ENCODE measurements around the gene ABHD12B.
"Not testable (repeated sequence)": the region's sequence is repeated elsewhere in the genome, so short reads cannot be mapped to it uniquely, and the experiment has no call there.

The ABHD12B gene

DNA sequence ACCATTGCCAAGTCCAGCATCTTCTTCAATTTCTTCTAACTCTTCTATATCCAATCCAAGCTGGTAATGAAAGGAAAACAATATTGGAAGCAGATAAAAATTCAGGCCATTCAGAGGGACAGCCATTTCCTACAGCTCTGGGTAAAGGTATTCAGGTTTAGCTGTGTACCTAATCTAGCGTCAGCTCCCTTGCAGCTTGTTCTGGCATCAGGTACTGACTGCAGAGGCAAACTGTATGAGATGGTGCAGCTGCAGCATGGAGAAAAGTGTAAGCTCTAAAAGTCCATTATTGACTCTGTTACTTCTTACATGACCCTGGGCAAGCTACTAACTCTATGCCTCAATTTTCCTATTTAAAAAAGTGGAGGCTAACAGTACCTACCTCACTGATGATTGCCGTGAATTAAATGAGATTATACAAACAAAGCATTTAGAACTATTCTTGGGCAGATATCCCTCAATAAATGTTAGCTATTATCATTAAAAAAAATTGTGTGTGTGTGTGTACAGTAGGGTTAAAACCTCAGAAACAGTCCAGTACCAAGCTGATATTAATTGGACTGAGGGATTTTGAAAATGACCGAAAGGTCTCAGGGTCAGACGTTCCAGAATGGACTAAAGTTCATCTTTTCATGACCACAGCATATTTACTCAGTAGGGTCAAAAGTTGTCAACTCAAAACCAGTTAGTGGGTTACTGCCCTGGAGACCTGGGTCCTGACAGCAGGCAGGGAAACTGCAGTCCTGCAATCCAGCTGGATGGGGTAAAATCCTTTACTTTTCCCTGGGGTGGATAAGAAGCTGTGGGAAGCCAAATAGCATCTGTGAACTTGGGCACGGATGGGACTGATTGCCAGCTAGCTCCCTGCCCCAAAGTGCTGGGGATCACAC, 63.5 kb downstream of the ABHD12B start:
- DNase-seq: no peak

DNA sequence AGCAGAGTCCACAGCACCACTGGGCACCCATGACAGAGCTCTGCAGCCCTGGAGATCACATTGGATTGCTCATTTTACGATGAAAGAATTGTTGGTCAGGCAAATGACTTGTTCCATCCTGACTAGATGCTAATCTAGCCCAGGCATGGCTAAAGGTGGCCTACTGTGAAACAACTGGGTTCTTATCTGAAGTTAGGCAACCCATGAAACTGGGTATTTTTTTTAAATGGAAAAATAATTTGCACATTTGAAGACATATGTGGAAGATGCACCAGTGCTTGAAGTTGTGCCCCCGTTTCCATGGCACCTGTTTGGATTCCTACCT, 64.1 kb downstream of the ABHD12B start:
- no peak for DNase-seq

DNA sequence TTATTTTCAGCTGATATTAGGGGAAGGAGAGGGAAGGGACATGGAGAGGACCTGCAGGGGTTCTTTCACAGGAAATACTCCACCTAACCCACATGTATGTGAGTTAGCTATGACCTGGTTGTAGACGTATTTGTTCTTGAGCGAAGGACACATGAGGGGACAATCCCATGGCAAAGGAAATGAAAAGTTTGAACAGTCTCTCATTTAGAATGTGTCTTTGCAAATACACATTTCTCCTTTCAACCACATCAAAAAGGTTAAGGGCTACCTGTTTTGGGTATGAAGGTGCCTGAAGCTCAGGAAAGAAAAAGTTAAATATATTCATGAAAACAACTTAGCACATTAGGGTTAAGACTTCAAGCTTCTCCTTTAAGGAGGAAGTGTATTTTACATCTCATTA, 65.0 kb downstream of the ABHD12B start:
- DNase-seq: no peak

DNA sequence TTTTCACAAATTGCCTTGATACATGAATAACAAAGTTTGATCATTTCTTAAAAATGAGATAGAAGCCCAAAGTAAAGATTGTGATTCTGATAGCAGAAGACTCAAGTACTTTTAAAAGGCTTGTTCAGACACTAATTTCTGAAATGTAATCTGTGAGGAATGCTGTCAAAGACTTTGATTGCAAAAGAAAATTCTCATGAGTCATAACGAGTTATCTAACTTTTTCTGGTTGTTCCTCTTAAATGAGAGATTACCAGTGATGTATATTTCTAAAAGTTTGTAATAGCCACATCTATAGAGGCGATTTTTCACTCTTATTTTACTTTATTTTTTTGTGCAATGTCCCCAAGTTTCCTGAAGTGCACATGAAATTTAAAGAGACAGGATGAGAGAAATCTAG, 65.5 kb downstream of the ABHD12B start:
- no peak for DNase-seq

DNA sequence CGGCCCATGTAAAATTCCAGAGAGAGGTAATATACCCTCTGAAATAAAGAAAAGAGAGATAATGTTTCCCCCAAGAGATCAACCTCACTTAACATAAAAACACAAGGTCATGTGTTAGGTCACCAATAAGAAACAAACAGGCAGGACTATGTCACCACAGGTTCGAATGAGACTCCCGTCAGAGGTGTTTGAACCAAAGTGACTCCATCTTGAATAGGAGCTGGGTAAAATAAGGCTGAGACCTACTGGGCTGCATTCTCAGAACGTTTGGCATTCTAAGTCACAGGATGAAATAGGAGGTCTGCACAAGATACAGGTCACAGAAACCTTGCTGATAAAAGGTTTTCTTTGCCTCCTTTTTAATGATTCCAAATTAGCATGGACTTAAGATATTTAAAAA, 65.9 kb downstream of the ABHD12B start:
- no peak for DNase-seq

DNA sequence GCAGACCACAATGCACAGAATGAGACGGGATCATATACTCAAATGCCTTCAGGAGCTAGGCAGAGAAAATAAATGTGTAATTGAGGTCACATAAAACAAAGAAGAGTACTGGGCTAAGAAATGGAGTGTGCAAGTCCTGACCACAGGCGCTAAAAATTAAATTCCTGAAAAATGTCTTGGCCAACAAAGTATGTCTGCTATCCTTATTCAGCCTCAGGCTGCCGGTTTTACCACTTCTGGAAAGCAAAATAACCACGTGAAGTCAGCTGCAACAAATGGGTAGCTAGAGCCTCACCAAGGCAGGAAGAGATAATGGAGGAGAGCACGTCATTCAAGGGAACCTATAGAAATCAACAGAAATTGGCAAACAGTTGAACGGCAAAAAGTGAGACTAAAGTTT, 69.3 kb downstream of the ABHD12B start:
- no peak for DNase-seq

DNA sequence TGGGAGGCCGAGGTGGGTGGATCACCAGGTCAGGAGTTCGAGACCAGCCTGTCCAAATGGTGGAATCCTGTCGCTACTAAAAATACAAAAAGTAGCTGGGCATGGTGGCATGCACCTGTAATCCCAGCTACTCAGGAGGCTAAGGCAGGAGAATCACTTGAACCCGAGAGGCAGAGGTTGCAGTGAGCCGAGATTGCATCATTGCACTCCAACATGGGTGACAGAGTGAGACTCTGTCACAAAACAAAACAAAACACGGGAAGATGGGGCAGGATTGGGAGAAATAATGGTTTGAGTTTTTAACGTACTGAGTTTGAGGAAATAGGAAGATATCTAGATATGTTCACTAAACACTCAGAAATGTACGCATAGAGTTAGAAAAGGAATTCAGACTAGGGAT, 69.8 kb downstream of the ABHD12B start:
- not testable (repeated sequence) for DNase-seq

DNA sequence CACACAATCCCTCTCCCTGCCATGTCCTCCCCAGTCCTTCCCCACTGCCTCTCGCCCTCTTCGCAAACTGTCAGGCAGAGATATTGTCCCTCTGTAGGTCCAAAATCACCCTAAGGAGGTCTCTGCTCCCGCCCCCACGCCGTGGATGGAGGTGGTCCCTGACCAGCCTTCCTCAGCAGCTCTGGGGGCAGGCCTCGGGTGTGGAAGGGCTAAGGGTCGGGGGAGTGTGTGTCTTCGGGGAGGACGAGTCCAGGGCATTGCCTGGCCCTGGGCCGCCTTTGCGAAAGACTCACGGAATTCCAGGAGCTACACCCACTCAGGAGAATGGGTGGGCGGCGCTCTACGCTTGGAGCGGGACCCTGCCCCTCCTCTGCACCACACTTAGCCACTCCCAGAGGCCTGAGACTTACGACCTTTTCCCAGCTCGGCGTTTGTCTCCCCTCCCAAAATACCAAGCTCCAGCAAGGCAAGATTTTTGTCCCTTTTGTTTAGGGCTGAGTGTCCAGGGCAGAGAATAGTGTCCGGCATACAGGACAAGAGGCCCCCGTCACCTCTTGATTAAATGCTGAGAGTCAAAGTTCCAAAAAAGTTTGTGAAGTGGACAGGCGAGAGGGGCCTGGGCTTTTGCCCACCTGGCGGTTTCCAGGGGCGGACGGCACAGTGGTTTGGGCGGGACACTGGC, 71.5 kb downstream of the ABHD12B start:
- peak in 1 of 56 donors; percentile 15 for DNase-seq

DNA sequence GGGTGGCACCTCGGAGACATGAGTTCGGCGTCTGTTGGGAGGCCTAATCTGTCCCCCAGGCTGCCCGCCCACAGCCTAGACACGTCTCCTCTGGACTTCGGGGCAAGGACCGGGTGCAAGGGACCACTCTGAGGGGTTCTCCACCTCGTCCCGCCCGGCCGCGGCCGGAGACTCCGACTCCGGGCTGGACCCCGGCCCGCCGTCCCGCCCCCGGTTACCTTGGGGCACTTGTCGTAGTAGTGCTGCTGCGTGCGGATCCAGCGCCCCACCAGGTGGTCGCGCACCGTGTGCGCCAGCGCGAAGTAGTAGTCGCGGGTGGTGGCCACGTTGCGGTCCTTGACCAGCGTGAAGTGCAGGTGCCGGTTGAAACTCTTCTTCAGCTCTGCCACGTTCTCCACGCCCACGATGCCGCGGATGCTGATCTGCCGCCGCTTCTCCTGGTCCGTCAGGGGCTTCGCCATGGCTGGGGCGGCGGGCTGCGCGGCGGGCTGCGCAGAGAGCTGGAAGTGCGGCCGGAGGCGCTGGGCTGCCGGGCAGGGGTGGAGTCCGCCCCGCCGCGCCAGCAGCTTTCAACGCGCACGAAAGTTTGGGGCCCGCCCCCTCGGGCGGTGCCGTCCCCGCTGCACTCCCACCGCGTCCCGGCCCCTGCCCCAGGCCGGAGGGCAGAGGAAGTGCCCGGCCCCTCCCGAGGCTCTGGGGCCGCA, 72.2 kb downstream of the ABHD12B start, which contains the start of gene PYGL:
PYGL (minus strand) TSS at position 541 of the 704 bp plus-strand sequence; CDS start at position 461, 80 bp downstream.
- peak in 24 of 56 donors; percentile 13 to 52 (median 32) for DNase-seq

DNA sequence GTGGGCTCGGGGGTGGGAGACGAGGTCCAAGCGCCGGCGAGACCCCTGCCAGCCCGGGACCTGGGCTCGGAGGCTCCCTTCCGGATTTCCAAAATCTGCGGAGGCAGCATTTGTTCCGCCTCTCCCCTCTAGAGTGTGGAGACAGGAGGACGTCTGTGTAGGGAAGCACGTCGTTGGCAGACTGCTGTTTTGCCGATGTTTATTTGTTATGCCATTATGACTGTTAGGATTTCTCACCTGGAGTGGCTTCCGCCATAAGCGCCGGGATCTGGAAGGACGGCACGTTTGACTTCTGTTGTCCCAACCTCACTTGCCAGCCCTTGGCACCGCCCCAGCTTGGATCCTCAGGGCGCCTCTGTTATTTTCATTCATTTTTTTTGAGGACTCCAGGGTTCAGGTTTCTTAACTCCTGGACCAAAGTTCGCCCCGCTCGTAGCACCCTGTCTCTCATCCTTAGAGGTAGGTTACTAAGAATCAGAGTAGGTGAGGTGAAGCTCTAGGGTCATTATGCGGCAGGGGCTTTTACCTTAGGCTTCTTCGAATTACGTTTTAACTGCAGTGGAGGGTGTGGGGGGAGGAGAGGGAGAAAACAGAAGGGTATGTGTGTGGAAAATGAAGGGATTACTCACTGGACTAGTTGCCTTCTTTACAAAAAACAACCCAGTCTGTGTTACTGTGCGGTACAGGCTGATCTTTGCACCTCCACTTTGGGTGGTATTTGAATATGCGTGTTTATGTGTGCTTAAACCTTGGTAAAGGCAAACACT, 73.0 kb downstream of the ABHD12B start:
- peak in 6 of 56 donors; percentile 14 to 34 (median 20) for DNase-seq

DNA sequence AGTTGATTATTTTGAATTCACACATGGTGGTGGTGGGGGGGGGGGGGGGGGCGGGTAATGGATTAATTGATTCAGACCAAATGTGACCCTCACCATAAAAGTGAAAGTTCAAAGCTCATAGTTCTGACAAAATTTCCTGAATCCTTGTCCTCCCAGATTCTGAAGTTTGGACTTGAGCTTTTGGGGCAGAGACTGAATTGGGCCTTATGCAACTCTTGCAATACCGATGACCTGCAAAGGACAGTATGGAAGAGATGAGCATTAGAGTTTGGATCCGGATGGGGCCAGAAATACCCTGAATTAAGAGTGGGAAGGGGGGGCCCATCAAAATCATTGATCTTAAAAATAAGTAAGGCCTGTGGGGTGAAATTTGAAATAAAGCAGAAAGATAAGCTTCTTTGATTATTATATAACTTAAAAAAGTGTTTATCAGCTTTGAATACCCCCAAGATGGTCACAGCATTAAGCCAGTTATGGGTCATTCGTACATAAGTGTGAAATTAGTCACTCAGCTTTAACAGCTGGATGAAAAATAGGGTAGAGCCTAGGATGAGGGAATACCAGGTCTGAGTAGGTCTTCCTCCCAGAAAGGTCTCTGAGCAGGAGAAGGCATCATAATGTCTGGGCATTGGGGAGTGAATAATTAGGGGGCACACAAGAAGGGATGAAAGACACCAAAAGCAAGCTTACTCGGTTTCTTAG, 74.5 kb downstream of the ABHD12B start:
- DNase-seq: no peak

DNA sequence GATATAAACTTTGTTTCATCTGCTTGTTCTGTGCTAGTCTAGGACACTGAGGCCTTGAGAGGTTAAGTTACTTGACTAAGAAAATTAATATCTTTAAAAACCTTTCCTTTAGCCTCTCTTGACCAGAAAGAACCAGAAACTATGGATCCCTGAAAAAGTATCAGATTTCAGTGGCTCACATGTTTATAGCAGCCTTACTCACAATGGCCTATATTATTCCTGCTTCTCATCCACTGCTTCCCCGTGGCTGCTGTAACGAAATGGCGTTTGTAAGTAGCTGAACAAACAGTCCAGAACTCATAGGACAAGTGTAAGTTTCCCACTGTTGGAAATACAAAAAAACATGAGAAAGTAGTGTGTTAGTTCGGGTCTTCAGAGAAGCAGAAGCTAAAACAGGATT, 75.6 kb downstream of the ABHD12B start:
- DNase-seq: no peak

DNA sequence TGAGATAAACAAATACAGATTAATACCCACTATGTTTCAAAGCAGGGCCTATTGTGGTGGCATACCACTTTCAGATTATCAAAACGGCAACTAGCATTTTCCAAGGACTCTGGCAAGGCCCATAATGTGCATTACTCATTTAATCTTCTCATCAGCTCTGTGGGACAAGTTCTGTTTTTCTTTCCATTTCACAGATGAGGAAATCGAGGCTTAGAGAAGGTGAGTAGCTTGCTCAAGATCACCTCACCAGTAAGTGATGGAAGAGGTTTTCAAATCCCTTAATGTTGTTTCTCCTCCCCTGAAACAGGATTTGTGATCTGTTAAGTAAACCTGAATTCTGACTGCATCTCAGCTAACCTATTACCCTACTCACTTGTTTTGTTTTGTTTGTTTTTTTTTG, 76.4 kb downstream of the ABHD12B start:
- DNase-seq: no peak

DNA sequence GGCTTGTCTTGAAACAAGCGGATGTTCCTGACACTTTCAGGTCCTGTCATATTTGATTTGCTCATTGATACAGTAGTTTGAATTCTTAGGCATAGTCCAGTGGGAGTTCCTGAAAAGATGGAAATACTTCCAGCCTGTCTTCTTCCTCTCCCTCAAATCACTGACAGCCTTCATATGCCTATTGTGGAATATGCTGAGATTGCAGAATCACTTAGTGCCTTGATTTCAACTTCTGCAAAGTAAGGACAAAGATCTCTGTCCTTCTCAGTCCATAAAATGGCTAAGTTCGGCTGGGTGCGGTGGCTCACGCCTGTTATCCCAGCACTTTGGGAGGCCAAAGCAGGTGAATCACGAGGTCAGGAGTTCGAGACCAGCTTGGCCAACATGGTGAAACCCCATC, 79.2 kb downstream of the ABHD12B start:
- no peak for DNase-seq

DNA sequence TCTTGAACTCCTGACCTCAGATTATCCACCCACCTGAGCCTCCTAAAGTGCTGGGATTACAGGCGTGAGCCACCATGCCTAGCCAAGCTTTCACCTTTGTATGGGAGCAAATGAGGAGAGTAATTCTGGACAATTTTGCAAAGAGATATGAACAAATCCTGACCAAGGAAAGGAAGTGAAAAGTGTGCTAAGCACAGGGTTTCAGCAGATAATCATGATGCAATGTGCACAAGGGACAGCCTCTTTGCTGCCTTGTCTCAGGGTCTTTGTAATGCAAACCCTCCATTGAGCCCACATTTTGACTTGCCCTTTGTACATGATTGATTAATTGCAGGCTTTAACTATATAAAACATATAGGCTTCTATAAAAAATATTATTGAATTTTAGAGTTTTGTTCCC, 81.6 kb downstream of the ABHD12B start:
- DNase-seq: no peak

All from amygdala (tissue), 56 donors.